K562 (cell line): ENCODE measurements around the gene NRTN. TPM values are rescaled to one million over a fixed set of nuclear protein-coding genes. Genes with fewer than 3 reads are reported as not detected.

Experiments used
- AFF4 ChIP-seq: sonication (generic); formaldehyde crosslinking; IDR thresholded peaks from 2 replicates; pipeline ENCODE4 v1.8.0; 2023; ENCODE audit warnings: mild to moderate bottlenecking, missing genetic modification reagents
- ATF4 ChIP-seq: fragments of 450-650 bp; formaldehyde crosslinking; IDR thresholded peaks from 2 replicates; pipeline ENCODE4 v1.4.0; 2022; ENCODE audit warnings: mild to moderate bottlenecking, moderate library complexity
- CHAMP1 ChIP-seq: fragments of 450-650 bp; IDR thresholded peaks from 2 replicates; pipeline ENCODE4 v1.6.1; 2016; ENCODE audit warnings: mild to moderate bottlenecking
- HINFP ChIP-seq: fragments of 450-650 bp; conservative IDR thresholded peaks from 2 replicates; pipeline ENCODE4 v1.6.1; 2016; ENCODE audit warnings: missing genetic modification characterization, low read depth, mild to moderate bottlenecking, control low read depth, missing compliant biosample characterization
- KLF16 ChIP-seq: IDR thresholded peaks from 2 replicates; pipeline ENCODE4 v1.6.1; 2016; ENCODE audit warnings: antibody characterized with exemption
- MAZ ChIP-seq, 2 experiments: fragments of 450-650 bp in 1 of 2; sonication (generic) in 1 of 2; formaldehyde crosslinking; IDR thresholded peaks in 1 of 2; conservative IDR thresholded peaks in 1 of 2; 2 replicates each; pipeline versions ENCODE4 v1.4.0 to v1.5.0; 2020; ENCODE audit warnings: mild to moderate bottlenecking in 1 of 2, missing genetic modification reagents in 1 of 2
- MXD1 ChIP-seq: fragments of 250-450 bp; sonication (Bioruptor Pico); IDR thresholded peaks from 2 replicates; pipeline ENCODE4 v1.8.0; 2021; ENCODE audit warnings: borderline replicate concordance, mild to moderate bottlenecking, moderate library complexity; ENCODE audit not compliant: poor library complexity, severe bottlenecking
- POLR2AphosphoS5 ChIP-seq: IDR thresholded peaks from 2 replicates; pipeline ENCODE4 v1.6.1; 2011; ENCODE audit warnings: mild to moderate bottlenecking, low read depth, low read length, moderate library complexity; ENCODE audit not compliant: control insufficient read depth, insufficient read depth
- RBBP5 ChIP-seq: fragments of 200-600 bp; sonication (generic); IDR thresholded peaks from 2 replicates; pipeline ENCODE4 v1.6.1; 2012; ENCODE audit warnings: borderline replicate concordance, mild to moderate bottlenecking, low read length, control low read depth, inconsistent platforms; ENCODE audit not compliant: insufficient read depth, poor library complexity, severe bottlenecking
- ZNF23 ChIP-seq: fragments of 250-450 bp; sonication (Bioruptor Pico); IDR thresholded peaks from 2 replicates; pipeline ENCODE4 v1.4.0; 2020; ENCODE audit warnings: mild to moderate bottlenecking
- ZNF449 ChIP-seq: fragments of 250-450 bp; sonication (Bioruptor Pico); IDR thresholded peaks from 2 replicates; pipeline ENCODE4 v1.8.0; 2022; ENCODE audit warnings: moderate library complexity, mild to moderate bottlenecking, inconsistent platforms
- ZNF511 ChIP-seq: sonication (generic); formaldehyde crosslinking; IDR thresholded peaks from 2 replicates; pipeline ENCODE4 v1.8.0; 2022; ENCODE audit warnings: mild to moderate bottlenecking, missing genetic modification reagents
- polyA plus RNA-seq, 8 experiments: library from polyadenylated mRNA; depleted of rRNA in 4 of 8; stranded (reverse) in 5 of 8; unstranded in 3 of 8; fragments of >200 nt; fragmentation: Nextera tagmentation in 2 of 8; fragmentation: Illumina TruSeq in 1 of 8; extraction: Ambion mirVana in 2 of 8; extraction: Trizol in 1 of 8; gene quantifications; 2 replicates each; pipeline versions ENCODE4 v1.2.1 to v1.2.3, GENCODE V29; 2011 to 2014; ENCODE audit warnings: inconsistent platforms in 1 of 8, missing spikeins in 1 of 8
- total RNA-seq, 7 experiments: library from RNA; depleted of rRNA in 6 of 7; stranded (reverse); fragments of >200 nt in 6 of 7; fragmentation: Illumina TruSeq in 2 of 7; extraction: Trizol in 2 of 7; gene quantifications; 2 replicates each; pipeline versions ENCODE4 v1.2.1 to v1.2.3, GENCODE V29; 2011 to 2021; ENCODE audit warnings: low replicate concordance in 1 of 7

Gene NRTN
- total and polyA plus RNA-seq, 9 of the 15 experiments (the other 6 are each of a cell fraction or from before 2014, with no cell fraction given): 0.62 to 8.1 (median 1.6) TPM; not detected in 2

- TF ChIP-seq AFF4 (peak; percentile 91), ZNF449 (CRISPR knock-in tag) (no peak), KLF16 (no peak), MAZ (CRISPR knock-in tag; conservative IDR thresholded peaks at IDR 0.05 in 1 of 2, IDR thresholded peaks at IDR 0.05 in 1 of 2) (peak in 1 of 2 experiments; percentile 85), POLR2AphosphoS5 (peak; percentile 86), RBBP5 (peak; percentile 95), CHAMP1 (no peak), ATF4 (CRISPR knock-in tag) (peak; percentile 48; the same call in 1 of the 2 replicates), ZNF23 (no peak), HINFP (tag) (no peak), ZNF511 (peak; percentile 94), MXD1 (CRISPR knock-in tag) (peak; percentile 93)
Observed at GRCh38 chr19:5790559-5791520, 14.0 kb upstream of the NRTN start, which contains the start of gene DUS3L (continued).
